ENCODE results near the gene THRB.

Gene THRB

DNA sequence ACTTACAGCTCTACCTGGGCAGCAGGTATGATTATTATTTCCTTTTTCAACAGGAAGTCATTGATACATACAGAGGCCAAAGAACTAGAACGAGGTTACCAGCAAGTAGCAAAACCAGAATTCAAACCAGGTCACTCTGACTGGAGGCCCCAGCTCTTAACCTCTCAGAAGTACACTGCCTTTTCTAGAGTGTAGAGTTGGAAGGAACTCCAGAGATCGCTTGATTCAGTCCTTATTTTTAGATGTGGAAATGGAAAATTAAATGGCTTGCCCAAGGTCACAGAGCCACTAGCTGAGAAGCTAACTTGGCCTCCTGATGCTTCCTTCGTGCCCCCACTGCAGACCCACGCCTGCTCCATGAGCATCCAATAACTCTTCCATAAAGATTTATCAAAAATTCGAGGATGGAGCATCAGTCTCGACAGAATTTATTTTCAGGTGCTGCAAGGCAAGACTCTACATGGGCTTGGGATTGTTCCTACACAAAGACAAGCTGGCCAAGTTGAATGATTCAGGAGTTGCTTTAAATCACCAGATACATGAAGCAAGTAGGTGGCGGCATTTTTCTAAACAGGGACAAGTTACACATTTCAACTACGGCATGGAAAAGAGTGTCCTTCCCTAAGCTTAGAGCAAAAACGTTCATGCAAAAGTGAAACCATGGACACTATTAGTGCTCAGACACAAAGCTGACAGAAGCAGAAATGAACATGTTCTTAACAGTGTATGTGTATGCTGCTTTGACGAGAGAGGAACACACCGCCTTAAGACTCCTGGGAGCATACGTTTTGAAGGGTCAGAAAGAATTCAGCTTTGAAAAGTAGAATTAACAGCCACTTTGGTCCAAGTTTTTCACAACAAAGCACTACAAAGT is 235.7 kb downstream of the THRB start:
- DNase-seq, result no peak

DNA sequence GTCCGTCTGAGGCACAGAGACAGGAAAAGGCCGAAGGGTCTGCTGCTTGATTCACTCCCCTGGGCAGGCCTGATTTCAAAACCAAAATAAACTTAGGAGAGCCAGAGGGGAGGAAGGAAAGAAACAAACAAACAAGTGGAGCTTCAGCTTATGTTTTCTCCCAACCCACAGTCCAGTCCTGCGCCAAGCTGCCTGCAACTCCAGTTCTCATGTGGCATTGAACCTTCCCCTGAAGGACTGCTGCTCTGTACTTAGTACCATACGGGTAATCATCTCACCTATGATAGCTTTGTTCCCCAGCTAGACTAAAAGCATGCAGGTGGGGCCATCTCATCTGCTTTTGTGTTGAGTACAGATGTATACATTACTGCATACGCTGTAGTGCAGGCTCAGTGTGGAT is 236.4 kb downstream of the THRB start:
- DNase-seq, result no peak

DNA sequence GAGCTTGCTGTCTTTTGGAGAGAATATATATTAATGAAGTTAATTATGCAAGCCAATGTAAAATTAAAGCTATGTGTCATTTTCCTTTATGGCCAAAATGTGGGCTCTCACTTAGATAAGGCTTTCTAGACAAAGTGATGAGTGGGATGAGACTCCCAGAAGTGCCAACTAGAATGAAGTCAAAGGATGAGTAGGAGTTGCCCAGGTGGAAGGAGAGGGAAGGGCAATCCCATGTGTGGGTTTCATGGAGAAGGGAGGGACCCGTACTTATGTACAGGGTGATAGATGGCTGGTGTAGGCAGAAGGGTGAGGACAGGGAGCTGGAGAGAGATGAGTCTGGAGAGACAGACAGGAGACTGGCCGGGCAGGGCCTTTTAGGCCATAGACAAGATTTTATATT is 239.2 kb downstream of the THRB start:
- no peak for DNase-seq

DNA sequence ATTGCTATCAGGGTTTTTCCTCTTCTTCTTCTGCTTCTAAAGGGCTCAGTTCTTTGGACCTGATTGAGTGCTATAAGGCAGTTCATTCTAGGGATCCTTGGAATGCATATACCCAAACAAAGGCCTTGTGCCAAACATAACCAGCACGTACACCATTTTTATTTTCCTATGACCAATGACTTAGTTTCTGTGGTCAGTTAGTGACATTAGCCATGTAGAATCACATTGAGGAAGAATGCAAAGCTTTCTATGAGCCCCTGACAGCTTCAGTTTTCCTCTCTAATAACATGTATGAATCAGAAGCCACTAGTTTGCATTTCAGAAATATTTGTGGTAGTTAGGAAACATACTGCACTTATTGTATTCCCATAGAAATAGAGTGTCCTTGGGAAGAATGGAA is 240.0 kb downstream of the THRB start:
- DNase-seq, result no peak

DNA sequence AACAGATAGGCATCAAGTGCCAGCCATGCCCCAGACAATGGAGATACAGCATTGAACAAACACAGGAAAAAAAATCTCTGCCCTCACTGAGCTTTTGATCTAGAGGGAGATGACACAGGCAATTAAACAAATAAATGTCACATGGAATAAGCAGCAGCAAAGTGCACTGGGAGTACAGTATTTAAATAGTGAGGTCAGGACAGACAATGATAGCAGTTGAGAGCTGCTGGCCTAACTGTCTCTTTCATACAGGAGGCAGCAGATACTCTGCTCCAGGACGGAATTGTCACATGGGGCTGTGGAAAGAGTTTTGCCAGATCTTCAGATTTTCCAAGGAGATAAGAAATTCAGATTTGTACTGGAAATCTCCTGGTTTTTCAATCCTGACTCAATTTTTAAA is 241.3 kb downstream of the THRB start:
- DNase-seq, result no peak

DNA sequence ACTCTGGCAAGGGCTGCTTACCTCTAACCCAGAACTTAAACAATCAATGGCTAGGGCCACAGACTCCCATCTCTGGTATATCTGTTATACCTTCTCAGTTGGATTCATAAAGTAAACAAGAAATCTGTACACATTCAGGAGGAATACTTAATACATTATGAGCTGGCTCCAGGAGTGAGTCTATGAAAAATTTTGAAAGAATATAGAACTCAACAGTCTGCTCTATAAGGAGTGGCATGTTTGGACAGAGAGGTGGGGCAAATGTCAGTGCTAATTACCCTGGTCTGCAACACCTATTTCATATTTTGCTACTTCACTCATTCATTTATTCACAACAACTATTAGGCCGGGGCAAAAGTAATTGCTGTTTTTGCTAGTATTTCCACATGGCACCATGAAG is 245.1 kb downstream of the THRB start:
- DNase-seq, result no peak

DNA sequence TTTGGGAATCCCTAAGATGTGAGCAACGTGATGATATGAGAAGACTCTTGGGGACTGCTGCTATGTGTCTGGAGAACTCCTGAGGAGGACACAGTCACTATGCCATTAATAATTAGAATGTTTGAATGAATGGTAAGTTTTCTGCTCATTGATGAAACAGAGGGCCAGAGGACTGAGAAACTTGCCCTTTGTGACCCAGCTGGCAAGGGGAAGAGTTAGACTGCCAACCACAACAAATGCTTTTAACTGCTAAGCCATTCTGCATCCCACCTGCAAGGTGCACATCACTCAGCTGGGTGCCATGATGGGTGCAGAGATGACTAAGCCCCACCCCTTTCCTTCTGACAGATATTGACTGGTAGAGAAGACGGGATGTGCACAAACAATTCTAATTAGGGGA is 249.6 kb downstream of the THRB start:
- DNase-seq, result no peak

DNA sequence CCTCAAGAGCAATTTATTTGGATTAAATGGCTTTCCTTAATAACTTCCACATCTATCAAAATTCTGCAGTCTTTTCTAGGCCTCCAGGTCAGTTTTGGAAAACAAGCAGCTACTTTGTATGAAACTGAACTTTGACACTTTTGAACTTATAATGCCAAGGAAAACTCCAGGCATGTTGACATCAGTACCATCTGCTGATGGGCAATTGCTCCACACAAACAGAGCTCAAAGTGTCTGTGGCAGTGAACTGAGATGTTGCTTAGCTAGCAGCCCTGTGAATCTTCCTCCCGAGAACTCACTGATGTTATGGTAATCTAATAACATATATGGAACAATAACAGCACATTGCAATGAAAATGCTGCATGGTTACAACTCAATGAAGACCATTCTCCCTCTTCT is 250.2 kb downstream of the THRB start:
- DNase-seq, result no peak

DNA sequence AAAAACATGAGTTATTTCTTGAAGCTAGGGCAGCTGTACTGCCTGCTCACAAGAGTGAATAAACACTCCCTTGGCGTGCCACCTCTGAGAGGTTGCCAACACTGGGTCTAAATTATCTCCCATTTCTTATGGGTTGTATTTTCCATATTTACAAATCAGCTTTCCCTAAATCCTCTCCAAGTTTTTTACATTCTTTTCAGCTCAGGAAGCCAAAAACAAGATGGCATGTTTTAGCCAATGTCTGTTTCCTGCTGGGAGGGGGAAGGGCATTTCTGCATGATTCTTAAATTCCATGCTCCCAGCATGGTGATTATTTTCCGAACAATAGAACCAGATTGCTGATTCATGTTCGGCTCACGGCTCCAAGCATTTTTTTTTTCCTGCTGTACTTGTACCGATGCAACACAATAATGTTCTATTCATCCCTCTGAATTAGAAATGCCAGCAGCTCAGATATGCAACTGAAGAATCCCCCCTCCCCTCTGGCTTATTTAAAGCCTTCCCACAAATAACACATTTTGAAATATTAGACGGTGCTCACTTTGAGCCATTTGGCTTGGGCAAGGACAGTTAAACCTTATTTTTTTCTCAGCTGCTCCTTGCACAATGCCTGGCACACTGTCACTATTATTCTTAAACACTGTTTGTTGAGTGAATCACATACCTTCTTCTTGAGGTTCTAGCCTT is 252.5 kb downstream of the THRB start:
- no peak for DNase-seq

DNA sequence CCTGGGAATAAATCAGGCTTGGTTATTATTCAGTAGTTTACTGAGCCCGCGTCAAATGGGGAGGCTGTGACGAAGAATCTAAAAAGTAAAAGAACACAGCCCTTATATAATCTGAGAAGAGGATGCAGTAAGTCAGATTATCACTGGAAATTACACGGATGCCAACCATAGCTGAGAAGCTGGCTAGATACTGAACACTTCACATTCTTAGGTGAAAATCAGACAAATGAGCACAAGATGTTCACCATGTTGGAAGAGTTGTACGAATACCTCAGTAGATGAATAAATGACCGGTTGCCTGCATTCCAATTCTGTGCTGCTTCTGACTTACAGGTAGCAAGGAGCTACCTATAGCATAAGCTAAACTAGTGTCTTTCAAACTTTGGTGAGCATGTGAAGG is 254.3 kb downstream of the THRB start:
- no peak for DNase-seq

DNA sequence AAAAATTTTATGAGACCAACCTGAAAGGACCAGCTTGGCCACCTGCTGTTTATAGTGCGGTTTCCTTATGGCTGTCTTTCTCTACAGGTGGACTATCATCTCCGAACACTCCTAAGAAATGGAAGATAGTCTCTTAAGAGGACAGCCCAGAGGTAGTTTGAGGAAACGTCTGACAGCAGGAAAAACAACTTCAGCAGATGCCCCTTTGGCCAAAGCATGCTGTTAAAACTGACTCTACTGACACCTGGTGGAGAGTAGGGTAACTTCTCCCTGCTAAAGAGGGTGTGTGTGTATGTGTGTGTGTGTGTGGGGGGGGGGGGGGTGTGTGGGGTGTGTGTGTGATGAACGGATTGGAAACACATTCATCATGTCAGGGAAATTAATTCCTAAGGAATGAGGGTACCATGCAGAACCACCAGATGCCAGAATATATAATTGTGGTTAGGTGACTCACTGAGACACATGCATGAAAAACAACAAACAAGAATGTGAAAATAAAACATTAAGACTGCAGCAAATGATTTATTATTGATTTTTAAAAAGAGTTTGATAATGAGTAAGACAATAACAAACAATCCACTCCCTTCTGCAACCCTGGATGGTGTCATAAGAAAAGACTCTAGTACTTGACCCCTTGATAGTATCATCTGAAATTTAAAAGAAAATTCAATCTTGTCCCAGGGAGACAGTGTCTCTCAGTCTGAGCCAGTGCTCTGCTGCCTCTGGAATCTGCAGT is 256.5 kb downstream of the THRB start:
- DNase-seq, result no peak

DNA sequence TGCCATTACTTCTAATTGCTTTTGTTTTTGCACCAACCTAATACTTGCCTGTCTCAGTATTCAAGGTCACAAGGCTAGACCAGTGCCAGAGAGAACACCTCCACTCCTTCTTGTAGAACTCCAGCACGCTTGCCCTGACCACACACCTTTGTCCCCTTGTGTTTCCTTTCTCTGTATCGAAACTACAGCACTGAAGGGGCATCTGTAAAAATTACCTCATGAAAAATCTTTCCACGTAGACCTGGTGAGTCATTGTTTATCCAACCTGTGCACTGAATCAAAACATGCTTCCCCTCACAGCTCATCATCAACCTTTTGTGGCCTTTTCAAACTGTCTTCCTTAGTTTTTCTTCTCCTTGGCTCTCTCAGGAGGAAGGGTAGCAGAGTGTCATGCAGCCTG is 259.5 kb downstream of the THRB start:
- DNase-seq, result no peak

DNA sequence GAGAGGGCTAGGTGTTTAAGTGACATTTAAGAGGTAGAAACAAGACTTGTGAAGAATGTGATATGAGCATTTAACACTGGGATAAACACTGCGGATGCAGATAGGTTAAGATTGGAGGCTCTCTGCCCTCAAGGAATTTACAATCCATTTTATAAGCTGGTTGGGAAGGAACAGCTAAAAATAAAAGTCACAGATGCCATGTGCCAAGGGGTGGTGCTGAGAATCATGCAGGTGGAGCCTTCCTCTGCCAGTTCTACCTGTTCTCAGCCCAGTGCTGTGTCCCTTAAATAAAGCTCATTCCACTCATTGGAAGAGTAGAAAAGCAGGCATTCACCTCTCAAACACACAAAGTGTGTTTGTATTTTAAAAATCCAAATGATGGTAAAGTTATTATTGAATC is 261.9 kb downstream of the THRB start:
- no peak for DNase-seq

DNA sequence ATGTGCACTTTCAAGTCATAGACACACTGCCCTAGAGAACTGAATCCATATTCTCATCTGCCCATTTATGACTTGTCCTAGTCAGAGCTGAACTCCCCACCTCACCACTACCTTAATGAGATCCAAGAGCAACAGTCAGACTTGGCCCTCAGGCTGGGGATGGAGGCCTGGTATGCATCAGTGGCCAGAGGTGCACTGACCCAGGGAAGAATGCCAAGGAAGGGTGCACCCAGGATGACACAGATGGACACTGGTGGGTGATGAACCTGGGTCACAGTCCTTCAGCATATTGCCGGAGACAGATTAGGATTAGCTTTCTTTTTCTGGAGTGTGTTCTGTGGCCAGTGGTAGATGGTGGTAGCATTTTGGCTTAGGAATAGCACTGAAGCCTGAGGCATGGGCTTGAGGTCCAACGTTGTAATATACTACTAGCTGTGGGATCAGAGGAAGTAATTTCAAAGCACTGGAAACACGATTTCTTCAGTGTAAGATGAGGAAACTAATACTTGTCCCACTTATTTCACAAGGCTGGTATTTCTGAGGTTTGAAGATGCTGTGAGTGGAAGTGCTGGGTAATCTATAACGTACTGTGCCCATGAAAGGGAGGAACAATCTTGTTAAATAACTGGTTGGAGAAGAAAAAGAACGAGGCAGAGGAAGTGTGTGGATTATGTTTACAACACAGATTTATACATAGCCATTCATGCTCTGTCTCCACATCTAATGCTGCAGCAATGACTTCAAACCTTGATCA is 265.0 kb downstream of the THRB start:
- no peak for DNase-seq

DNA sequence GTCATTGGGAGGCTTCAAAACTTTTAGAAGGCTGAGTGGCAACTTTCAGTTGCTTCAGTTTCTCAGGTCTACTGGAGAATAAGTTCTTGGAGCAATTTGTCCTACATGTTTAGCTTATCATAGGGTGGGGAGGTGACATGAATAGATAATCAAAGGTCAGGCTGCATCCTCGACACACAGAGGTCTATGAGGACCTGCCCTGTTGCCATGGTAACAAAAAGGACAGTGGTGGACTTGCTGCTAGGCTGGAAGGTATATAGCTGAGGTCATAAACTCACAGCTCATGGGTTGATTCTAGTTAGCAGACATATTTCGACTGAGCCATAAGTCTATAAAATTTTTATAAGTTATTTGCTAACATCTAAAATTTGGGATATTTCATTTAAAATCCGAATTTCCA is 267.0 kb downstream of the THRB start:
- DNase-seq, result no peak

DNA sequence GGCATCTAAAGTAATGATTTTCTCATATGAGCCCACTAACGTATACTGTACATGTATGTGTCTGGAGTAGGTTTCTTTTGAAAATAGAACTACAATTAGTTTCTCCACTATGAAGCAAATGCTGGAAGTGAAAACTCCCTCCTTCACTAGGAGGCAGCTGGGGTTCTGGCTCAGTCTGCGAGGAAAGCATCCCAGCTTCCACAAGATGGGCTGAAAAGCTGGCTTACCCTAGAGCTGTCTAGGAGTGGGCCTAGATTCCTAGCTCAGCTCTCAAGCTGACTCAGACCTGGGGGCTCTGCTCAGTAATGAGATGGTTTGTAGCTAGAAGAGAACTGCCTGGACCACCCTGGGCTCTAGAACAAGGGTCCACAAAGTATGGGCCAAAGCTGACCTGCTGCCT is 268.3 kb downstream of the THRB start:
- no peak for DNase-seq

DNA sequence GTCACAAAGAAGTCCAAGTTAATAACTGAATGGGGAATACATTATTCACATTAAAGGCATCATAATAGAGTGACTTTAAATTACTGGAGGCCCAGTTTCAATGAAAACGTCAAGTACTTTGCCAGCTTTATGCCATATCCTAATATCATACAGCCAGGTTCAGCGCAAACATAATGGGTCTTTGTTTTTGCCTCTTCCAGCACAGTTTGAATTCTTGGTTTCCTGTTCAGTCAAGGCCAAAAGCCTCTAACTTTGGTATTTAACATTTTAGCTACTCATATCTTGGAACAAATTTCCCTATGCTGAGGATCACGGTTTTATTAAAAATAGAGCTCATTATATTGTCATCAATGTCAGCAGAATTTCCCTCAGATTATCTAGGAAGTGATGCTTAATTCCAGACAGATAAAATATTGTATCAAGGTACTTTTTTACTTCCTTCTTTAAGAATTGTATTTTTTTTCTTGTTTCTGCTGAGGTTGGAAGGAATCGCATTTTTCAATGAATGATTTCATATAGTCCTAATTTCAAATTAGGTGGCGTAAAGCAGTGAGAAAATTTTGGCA is 269.2 kb downstream of the THRB start:
- DNase-seq, result no peak

DNA sequence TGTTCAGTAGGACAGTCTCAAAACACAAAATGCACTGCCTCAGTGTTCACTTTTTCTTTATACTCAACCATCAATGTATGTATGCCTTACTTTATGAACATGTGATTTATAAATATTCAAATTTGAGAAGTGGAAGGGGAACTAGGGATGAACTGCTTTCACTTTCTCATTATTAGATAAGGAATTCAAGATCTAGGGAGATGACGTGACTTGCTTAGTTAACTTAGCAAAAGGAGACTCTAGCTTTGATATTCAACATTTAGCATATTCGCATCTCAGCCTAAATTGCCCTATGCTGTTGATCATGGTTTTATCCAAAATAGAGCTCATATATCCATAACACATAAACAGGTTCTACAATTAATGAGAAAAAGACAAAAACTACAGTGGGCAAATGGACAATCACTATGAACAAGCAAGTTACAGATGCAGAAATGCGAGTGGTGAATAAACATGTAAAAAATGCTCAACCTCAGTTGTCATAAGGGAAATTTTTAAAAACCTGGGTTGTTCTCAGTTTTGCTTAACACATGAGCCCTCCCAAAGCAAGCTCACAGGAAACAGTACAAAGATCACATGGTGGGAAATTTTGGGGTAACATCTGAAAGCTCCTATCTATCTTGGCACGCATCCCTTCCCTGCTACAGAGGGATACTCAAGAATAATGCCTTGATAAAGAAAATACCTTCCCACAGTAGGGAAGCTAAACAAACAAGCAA is 269.8 kb downstream of the THRB start:
- DNase-seq, result no peak

DNA sequence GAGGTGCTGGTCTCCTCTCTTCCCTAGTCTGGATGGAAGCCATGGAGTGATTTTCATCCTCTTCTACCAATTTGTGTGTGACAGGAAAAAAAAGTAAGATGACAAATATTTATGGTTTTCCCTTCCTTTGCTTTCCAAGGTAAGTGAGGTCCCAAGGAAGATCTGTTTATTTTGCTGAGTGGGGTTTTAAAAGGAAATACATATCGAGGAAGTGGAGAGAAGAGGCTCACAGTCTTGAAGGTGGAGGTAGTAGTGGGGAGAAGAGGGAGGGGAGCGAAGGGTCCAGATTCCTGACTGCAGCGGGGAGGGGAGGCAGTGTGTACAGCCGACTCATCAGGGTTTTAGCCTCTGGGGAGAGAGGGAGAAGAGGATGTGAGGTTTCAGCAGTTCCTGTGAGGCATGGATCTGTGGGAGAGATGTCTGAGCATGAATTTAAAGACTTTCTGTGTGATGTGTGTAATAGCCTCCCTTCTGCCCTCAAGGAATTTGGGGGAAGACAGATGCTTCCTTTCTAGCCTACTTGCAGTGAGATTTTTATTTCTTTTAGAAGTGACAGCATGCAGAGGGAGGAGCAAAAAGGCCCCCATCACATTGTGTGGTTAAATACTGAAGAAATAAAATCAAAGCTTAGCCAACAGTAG is 272.4 kb downstream of the THRB start:
- DNase-seq, result no peak

DNA sequence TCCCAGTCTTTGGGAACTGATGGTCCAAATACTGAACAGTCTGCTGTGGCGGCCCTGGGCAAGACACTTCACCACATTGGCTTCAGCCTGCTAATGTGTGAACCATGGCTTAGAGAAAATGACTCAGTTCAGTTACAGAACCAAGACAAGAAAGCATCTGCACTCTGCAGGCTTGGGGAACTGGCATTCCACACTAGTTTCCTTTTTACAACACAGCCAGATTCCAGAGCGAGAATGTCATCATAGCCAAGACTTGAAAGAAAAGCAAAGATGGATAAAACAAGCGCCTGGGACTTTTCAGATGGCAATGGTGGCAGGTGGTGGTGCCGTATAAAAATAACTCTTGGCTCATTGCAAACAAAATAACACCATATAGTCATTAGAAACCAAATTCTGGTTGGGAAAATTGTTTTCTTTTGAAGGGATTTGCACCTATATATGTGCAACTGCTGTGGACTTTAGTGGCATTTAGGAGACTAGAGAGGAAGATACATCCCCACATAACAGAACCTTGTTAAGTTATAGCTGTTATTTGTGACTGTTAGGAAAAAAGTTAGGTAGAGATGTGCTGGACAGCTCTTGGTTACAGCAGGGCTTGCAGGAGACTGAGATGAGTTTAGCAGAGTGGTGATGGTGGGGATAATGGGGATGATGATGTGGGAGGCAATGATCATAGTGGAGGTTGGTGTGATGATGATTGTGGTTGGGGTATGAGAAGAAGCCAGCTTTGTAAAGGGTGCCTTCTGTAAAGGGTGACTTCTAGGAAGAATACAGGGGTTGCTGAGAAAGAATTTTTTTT is 273.6 kb downstream of the THRB start:
- DNase-seq, result no peak

DNA sequence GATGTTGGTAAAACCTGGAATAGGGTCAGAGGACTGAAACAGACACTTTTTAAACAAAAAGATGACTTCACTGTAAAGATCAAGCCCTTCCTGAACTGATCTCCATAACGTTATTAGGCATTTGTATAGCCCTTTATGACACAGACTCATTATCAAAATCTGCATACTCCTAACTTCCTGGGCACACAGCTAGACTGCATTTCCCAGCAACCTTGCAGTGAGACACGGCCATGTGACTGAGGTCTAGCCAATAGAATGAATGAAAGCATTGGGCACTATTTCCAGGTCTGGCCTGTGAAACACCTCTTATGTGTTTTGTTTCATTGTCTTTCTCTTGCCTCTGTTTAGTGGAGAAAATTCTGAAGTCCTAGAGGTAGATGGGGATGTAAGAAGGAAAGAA is 279.1 kb downstream of the THRB start:
- no peak for DNase-seq
